HG03558 (cell line): Measurements from ENCODE around the gene HOATZ.

Source experiments
- ATAC-seq: cut with Tn5 transposase; IDR thresholded peaks from one replicate; pipeline ENCODE4 v1.9.1; 2021; ENCODE audit warnings: moderate number of reproducible peaks; ENCODE audit not compliant: unreplicated experiment; ENCODE audit errors: extremely low read depth

Gene HOATZ

DNA sequence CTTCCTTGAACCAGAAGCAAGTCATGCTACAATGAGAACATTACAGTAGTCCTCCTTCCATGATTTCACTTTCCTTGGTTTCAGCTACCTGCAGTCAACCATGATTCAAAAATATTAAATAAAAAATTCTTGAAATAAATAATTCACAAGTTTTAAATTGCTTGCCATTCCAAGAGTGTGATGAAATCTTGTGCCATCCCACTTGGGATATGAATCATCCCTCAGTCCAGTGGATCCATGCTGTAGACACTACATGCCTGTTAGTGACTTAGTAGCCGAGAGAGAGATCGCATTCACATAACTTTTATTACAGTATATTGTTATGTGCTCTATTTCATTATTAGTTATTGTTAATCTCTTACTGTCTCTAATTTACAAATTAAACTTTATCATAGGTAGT lies 6.0 kb downstream of the HOATZ start:
- ATAC-seq: no peak

DNA sequence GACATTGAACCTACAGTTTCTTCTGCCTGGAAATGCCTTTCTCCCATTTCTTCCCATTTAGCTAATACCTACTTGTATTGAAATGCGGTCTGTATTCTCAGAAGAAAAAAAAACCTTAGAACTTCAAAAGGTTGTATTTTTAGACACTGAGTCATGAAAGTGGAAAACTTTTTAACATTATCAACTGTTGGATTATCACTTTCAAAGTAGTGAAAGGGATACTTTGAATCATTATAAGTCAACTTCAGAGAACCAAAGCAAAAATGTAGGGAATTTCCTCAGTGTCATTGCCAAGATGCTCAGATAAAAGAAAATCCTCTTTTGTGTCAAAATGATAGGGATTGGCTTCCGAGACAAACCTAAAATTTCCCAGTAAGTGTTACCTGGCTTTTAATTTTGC lies 6.6 kb downstream of the HOATZ start:
- no peak for ATAC-seq

DNA sequence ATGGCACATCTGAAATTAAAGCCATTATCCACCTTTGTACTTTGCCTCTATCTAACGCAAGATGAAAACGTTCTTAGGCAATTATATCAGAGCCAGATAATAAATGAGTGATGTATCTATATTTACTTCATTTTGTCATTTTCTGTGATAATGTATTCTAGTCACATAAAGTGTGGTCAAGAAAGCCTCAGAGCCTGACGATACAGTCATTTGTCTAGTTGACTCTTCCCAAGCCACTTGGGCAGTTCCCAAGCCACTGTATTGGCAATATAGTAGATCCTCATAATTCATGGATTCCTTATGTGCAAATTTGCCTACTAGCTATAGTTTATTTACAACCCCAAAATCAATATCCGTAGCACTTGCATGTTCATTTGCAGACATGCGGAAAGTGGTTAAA lies 7.8 kb downstream of the HOATZ start:
- ATAC-seq: no peak

DNA sequence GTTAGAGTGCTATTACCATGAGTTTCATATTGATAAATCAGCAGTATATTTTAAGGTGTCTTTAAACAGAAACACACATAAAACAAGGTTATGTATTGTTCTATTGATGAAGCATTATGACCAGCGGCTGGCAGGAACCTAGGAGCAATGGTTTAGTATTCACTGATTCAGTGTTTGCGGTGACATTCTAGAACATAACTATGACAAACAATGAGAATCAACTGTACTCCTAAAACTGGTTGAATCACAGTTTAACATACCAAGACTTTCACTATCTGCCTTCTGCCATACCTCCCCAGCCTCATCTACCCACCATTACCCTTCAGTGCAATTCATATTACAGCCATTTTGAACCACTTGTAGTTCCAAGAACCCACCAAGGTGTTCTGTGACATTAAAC lies 8.8 kb downstream of the HOATZ start:
- ATAC-seq: no peak

DNA sequence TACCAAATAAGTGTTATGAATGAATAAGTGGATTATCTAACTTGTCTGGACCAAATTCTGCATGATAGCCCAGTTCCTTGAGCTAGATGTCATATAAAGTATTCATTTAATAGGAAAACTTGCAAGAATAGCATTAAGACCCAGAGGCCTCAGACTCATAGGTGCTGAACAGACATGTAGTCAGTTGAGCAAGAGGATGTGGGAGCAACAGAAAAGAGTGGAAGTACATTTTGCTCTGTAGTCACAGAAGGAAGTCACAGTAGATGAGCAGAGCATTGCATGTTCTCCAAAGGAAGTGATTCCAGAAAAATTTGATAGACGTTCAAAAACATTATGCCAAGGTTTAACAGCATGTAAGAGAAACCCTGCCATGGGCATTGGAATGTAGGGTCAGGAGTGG lies 9.5 kb downstream of the HOATZ start:
- ATAC-seq: no peak

DNA sequence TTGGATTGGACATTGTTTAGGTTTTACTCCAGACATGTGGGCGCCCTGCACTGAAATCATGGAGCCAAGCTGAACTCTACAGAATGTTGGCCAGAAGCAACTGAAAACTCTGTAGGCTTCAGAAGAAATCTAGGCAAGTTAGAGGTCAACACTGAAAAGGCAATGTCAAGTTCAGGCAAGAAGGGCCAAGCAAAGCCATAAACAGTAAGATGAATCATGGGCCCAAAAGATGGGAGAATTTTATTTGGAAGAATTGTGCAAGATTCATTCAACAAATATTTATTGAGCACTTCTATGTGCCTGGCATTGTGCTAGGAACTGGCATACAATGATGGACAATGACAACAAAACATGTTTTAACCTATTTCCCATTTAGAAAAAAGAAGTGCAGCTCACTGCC lies 10.9 kb downstream of the HOATZ start:
- no peak for ATAC-seq

DNA sequence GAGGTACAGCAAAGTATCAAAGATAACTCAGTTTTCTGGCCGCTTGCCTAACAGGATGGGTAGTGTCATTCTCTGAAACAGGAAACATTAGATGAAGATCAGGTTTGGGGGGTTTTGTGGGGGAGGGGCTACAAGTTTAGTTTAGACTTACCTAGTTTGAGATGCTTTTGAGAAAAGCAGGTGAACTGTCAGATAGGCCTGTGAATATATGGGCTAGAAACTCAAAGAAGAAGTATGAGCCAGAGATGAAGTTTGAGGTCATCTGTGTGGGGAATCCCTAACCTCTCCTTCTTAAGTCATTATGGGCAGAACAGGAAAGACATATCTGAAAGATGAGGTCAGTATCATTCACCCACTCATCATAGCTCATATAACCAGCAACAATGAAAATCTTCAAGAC lies 11.9 kb downstream of the HOATZ start:
- ATAC-seq: no peak

DNA sequence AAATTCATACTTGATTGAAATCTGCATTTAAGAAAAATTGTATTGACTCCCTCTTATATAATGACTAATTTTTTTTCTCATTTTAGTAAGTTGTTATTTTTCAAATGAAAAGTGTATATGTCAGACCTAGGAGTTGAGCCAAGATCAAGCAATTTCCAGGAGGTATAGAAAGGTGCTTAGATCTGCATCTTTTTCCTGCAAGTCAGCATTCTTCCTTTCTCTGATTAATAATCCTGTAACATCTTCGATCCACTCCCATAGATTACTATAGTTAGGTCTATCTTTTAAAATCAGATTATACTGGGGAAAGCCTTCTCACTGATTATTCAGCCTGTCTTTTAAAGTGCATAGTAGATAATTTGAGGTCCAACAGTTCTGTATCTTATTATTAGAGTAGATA lies 12.7 kb downstream of the HOATZ start:
- ATAC-seq: no peak

DNA sequence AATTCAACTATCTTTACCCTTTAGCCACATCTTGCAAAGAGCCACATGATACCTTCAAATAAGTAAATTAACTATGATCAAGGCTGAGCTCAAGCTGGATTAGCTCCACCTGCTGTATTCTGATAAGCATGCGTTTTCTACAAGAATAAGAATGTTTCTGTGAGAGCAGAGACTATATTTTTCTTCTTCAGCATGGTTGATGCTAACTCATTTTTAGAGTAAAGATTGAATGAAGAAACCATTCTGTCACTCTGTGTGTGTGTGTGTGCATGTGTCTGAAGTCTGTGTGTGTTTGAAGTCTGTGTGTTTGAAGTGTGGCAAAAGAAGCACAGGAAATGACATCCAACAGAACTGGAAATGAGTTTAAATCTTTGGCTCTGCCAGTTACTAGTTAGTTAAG lies 14.0 kb downstream of the HOATZ start:
- ATAC-seq: no peak

DNA sequence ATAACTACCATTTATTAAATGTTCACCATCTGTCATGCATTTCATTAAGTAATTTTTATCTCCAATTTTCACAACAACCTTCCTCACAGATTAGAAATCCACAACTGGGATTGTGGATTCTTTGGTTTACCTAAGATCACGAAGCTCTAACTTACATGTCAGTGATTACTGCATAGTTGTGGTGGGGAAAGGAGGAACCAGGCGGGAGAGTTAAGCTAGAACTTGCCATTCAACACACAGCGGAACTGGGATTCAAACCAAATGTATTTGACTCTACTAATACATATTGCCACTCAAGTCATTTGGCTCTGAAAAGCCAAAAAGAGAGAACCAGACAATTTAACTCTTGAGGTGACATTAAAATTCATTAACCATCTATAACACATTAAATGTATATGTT lies 15.5 kb downstream of the HOATZ start:
- ATAC-seq: no peak

DNA sequence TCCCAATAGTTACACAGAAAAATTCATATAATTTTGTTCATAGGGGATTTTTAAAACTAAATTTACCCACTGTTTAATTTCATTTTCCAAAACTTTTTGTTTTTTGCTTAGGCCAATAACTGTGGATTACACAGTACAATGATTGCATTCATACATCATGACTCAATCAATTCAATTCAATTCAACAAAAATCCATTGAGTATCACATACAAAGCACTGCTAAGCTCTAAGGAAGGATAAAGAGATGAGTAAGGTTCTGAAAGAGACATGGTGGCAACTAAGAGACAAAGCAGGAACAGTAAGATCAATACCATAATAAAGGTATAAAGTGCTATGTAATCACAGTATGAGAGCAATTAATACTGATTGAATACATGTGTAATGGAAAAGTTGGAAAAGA lies 16.6 kb downstream of the HOATZ start:
- no peak for ATAC-seq

DNA sequence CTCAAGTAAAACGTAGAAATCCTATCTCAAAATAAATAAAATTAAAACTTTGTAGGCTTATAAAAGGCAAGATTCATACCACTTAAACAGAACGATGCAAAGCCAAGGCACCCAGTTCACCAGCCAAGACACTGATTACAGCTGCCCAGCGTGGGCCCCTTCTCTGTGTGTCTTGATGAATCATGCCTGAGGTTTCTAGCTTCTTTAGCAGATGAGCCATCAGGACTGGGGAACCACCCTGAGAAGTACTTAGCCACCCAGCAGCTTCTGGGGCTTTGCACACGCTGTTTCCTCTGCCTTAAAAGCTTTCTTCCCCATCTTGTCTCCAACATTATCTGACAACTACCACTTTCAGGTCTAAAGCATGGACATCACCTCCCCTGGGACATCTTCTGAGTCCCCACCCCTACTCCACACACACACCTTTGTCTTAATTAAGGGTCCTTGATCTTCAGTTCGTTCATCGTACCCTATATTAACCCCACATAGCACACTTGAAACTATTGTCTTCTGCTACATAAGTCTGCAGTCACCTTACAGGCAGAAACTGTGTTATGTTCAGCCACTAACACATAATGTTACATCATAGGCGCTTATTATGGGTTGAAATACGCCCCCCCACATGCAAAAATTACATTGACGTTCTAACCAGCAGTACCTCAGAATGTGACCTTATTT lies 17.2 kb downstream of the HOATZ start:
- ATAC-seq: no peak

DNA sequence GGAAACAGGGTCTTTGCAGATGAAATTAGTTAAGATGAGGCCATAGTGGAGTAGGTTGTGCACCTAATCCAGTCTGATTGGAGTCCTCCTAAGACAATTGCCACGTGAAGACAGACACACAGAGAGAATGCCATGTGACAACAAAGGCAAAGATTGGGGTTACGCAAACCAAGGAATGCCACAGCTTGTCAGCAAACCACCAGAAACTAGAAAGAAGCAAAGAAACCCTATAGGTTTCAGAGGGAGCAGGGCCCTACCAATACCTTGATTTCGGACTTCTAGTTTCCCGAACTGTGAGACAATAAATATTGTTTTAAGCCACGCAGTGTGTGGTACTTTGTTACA lies 17.8 kb downstream of the HOATZ start:
- no peak for ATAC-seq

DNA sequence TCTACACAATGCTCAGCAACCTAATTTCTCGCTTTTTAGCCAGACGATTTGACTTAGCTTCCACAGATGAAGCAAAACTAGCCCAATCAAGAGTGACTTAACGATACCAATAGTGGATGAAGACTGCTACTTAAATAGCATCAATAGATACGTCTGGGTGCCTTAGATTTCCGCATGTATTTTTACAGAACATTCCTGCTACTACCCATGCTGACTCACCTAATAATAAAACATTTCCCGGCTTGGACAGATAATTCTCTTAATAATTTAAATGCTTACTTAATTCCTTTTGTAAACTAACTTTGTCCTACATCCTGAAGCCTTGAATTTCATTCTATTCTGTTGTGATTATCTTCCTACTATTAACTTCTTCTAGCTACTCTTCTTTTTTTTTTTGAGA lies 20.7 kb downstream of the HOATZ start:
- ATAC-seq: no peak

DNA sequence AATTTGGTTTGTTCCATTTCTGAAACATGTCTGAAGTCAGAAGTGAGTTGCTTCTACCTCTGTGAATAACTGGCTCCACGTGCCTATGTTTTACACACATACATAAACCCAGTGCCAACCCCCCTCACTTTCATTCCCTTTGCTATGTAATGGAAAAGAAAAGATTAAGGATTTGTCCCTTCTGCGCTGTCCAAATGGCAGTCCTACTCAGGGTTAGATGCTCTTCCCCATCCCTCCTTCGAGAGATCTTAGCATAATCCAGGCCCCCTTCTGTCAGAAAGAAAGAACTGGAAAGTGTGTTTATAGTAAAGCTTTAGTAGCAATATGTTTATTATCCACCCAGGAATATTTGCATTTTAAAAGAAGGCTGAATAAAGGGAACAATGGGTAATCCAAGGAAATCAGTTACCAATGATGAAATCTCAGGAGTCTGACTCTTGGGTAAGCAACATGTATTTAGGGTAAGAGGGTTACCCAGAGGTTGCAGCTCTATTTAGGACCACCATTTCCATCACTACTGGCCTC lies 22.8 kb downstream of the HOATZ start:
- no peak for ATAC-seq

DNA sequence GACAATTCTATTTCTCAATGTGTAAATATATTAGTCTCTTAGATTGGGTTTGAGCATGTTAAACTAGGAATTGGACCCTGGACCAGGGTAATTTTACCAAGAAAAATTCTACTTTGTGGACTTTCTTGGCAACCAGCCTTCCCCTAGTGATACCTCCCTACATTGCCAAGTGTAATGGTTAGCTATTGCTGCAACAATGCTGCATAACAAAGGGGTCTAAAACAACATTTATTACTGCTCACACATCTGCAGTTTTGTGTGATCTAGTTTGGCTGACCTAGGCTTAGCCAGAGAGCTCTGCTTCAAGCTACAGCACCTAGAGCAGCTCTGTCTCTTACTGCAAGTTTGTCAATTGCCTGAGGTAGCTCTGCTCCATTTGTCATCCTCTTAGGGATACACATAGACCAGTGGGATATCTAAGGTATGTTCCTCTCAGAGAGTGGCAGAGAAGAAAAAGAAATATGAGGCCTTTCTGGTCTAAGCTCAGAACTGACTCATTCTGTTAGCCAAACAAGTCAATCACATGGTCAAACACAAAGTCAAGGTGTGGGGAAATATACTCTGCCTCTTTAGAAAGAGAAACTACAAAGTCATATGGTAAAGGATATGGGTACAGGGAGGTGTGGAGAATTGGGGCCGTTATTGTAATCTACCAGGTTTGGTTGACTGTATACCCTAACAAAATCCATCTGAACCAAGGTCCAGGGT lies 24.0 kb downstream of the HOATZ start:
- no peak for ATAC-seq

DNA sequence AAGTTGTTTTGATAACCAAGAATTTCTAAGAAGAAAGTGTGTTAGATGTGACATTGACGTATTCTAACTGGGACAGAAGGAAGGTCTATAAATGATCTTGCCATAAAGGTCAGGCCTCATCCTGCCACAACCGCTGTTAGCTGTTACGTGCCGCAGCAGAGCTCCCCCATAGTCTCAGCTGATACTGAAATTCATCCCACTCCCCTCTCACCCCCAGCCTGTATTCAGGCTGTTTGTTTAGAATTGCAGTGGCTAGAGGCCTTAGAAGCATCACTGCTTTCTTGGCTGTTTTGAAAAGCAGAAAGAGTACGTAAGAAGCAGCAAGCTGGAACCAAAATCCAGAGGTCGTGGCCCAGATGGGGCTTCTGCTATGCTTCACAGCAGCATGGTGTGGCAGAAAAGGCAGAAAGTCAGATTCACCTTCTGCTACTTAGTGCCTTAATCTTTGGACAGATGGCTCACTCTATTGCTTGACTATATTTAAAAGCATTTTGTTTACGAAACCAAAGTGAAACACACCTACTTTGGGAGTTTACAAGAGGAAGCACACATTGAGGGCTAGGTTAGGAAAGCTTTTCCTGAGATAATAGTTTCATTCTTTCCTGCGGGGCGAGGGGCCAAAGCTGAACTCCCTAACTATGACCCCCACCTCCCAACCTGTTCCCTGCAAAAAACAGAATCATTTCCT lies 25.0 kb downstream of the HOATZ start:
- no peak for ATAC-seq

DNA sequence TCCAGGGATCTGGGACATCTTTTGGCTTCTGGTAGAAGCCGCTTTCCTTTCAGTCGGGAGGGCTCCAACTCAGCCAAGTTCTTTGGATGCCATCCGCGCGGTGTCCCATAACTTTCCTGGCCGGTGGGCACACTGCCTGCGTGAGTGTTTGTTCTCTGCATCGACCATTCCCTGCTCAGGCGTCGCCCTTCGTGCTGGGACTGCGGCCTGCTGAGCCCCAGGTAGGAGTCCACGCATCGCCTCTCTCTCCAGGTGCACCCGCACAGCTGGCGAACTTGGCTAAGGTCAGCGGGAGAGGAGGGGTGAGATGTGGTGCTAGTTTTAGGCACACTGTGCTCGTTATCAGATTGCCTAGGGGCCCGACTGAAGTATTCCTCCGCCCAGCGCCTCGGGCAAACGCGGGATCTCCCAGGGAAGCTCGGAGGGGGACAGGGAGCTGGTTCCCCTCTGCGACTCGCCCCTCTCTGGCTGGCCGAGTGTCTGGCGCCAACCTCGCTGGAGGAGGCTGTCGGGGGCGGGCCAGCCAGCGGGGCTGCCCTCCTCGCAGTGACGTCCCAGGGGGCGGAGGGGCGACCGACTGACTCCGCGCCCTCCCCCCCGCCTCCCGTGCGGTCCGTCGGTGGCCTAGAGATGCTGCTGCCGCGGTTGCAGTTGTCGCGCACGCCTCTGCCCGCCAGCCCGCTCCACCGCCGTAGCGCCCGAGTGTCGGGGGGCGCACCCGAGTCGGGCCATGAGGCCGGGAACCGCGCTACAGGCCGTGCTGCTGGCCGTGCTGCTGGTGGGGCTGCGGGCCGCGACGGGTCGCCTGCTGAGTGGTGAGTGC lies 25.7 kb downstream of the HOATZ start, which contains the start of gene LAYN:
LAYN (plus strand) TSS at position 607 of the 823 bp plus-strand sequence; CDS start at position 731, 124 bp downstream.
- no peak for ATAC-seq

DNA sequence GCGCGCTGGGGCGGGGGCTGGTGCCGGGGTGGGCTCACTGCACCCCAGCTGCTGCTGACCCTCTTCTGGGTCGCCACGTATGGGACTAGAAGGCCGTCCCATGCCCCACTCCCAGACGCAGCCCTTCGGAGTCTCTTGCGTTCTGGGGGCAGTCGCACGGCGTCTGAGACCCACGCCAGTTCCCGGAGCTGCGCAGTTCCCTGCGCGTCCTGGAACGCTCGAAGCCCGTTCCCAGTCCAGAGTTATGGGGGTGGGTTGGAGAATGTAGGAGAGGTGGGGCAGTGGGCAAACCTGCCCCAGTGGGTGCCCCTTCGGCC lies 26.3 kb downstream of the HOATZ start:
- no peak for ATAC-seq

DNA sequence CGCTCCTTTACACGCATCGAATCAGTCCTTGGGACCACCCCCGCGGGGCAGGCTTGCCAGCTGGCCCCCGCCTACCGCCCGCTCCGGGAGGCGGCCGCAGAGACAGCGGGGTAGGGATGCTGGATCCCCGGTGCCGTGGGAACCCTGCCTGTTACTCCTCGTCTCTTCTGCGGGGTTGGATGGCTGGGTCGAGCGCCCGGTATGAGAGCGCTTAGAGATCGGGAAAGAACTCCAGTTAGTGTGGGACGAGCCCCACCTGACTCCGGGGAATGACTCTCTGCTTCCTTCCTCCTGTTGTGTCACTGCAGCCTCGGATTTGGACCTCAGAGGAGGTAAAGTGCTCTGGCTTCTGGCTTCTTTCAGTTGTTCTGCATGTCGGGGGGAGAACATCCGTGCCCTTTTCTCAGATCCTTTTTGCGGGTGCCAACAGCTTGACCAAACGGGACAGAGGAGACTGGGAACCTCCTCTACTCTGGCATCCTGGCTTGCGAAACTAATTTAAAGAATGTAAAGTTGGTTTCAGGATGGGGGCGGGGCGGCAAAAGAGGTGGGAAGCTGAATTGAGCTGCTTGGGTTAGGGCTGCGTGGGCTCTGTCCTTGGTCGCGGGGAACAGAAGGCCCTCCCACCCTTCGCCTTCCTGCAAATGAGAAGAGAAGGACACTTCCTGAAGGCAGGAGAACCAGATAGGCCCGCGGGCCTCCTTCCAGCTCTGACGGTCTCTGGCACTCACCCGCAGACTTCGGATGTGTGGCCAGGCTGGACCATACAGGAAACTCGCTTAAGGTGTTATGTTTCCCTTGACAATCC lies 26.9 kb downstream of the HOATZ start:
- no peak for ATAC-seq
